ENCODE measurements around the gene AJUBA.
"Not testable (repeated sequence)": the region's sequence is repeated elsewhere in the genome, so short reads cannot be mapped to it uniquely, and the experiment has no call there.

AJUBA gene

DNA sequence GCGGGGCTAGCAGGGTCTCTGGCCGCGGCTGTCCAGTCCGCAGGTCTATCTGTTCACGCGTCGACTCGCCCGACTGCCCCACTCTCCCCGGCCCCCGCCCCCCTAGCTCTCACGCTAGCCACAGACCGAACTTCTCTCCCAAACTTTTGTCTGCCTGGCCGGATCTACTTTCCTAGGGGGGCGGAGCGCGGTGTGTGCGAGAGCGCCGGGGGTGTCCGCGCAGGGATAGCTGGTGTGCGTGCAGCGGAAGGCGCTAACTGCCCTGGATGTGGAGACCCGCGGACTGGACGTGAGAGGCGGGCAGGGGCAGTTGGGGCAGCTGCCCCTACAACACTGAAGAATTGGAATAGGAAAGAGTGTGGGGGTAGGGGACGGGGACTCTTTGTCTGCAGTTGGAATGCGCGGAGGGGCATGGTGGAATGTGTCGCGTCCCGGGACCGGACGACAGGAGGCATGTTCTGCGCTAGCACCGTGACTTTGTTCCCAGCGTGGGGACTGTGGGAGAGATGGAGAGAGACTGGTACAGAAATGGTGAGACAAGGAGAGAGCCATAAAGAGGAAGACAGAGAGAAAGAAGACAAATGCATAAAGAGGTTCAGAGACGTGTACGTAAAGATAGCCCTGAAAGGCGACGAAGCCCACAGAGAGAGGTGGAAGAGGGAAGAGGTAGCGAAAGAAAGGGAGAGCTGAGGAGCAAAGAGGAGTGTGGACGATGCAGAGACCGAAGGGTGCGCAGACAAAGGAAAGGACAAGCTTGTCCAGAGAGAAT lies at the start of gene AJUBA:
Gene AJUBA, minus strand, starts transcription at position 75 of the 769 bp plus-strand sequence. CDS start 285 bp downstream, outside the sequence.
- peak; percentile 46 for DNase-seq (ENCODE audit: low read depth)

DNA sequence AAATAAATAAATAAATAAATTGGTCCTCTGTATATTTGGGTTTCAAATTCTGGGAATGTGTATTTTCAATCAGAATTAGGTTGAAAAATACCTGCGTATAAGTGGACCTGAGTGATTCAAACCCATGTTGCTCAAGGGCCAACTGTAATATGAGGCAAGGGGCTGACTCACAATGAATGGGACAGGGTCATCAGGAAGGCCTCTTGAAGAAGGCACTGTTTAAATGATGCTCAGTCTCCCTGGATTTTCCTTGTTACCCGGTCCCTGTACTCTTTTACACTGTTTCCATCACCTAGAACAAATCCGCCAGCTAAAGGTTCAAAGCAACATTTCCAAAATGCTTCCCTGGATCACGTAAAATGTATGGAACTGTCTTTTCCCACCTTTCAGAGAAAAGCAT lies 48.6 kb upstream of the AJUBA start:
- no peak for DNase-seq (ENCODE audit: low read depth)

DNA sequence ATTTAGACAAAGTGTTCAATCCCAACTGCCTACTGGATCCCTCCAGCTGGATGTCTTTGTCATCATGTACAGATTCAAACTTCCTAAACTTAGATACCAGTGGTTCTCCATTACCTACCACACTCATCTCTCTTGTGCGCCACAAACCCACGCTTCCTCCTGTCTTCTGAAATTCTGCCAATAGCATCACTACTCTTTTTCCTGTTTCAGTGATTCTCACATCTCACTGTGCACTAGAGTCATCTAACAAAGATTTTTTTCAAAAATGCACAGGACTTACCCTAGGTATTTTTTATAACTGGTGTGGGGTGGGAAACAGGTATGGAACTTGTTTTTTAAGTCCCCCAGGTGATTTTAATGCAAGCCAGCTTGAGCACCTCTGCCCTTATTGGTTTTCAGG lies 46.4 kb upstream of the AJUBA start:
- no peak for DNase-seq (ENCODE audit: low read depth)

- no peak for DNase-seq (ENCODE audit: low read depth)
Observed at GRCh38 chr14:23025151-23025814, 42.9 kb upstream of the AJUBA start.

GRCh38 chr14:23024612-23025075 lies 42.3 kb upstream of the AJUBA start:
- no peak for DNase-seq (ENCODE audit: low read depth)

DNA sequence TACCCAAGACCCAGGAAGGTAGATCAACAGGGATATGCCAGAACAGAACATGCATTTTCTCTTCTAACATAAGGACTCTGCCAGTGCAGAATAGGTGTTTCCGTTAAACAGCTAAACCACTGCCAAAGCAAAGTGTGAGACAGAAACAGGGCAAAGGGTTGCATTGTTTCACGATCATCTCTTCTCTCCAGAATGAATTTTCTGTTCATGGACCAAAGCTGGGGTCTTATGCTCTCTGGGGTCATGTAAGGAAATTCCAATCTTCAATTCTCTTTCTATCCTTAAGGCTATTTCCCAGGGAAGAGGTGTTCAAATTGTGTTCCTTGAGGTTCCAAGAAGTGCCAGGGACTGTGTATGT lies 41.4 kb upstream of the AJUBA start:
- no peak for DNase-seq (ENCODE audit: low read depth)

- DNase-seq (ENCODE audit: low read depth) = no peak
Observed at GRCh38 chr14:23023022-23023794, 40.9 kb upstream of the AJUBA start.

DNA sequence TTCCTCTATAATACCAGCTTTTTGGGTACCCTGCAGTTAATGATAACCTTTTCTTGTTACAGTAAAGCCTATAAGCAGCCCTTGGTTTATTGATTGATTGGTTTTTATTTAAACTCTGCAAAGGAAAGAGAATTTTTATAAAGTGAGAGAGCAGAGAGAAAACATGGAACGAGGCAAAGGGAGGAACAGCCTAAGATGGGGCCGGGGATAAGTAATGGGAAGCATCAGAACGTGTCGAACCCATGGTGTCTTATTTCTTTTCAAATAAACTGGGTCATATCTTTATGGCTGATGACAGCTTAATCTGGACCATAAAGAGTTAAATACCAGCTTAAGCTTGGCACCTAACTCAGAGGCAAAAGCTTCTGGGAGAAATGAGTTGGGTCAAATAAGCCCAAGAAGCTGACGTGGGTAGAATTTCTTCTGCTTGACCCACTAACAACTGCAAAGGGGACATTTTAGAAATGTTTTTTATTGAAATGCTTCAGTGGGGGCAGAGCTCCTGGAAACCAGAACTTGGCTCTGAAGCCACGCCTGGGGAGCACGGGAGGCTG lies 39.6 kb upstream of the AJUBA start:
- no peak for DNase-seq (ENCODE audit: low read depth)

GRCh38 chr14:23021434-23021833 lies 39.1 kb upstream of the AJUBA start:
- DNase-seq (ENCODE audit: low read depth) = no peak

DNA sequence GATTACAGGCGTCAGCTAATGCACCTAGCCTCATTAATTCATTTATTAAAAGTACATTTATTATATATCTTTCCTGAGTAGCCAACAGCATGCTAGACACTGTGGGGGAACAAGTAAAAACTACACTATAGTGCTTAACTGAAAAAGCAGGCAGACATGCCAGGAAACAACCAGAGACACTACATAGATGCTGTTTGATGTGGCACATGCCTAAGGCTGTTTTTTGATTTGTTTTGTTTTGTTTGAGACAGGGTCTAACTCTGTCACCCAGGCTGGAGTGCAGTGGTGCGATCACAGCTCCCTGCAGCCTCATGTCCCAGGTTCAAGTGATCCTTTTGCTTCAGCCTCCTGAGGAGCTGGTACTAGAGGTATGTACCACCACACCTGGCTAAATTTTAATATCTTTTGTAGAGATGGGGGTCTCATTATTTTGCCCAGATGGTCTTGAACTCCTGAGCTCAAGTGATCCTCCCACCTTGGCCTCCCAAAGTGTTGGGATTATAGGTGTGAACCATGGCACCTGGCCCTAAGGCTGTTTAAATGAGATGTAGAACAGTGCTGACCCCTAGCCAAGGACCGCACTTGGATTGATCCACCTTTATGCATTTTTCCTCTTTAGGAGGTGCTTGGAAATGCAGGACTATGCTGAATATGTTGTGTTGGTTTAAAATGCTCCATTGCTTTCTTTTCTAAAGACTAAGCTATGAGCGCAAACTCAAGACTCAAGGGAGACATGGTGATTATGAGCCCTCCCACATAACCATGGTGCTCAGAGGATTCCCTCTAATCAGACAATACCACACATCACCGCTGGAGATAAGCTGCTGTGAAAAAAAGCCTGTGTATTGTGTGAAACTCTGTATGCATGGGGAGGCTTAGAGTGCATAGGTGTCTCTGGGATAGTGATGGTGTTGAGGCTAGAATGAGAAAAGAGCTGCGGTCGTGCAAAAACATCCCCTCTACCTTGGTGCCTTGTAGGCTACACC lies 38.1 kb upstream of the AJUBA start:
- DNase-seq (ENCODE audit: low read depth) = no peak

- DNase-seq (ENCODE audit: low read depth) = no peak
Observed at GRCh38 chr14:23018107-23018506, 35.8 kb upstream of the AJUBA start.

DNA sequence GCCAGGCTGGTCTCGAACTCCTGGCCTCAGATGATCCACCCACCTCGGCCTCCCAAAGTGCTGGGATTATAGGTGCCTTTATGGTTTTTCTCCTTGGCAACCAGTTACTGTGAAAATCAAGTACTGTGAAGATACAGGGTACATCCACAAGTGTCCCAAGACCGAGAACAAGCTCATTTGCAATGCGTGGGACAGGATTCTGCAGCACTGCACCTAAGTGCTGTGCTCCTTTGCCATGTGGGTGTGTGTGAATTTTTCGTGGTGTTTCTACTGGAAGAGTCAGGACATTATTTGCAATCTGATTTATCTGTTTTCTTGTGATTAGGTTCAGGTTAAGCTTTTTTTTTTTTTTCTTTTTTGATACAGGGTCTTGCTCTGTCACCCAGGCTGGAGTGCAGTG lies 34.7 kb upstream of the AJUBA start:
- DNase-seq (ENCODE audit: low read depth) = no peak

DNA sequence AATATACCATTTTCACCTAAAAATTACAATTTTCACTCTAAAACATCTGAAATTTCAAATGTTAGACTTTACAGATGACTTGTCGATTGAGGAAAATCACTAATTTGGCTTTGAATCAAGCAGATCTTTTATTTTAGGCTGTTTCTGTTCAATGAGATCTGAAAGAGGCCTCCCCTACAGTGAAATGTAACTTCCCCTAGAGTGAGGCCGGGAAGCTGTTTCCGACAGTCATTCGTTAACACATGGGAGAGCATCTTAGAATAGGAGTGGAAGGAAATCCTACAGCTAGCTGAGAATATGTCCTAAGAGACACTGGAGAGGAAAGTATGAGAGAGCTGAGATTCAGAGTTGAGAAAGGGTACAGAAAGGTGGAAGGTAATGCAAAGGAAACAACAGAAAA lies 33.3 kb upstream of the AJUBA start:
- DNase-seq (ENCODE audit: low read depth) = no peak

GRCh38 chr14:23013749-23014054 lies 31.4 kb upstream of the AJUBA start:
- DNase-seq (ENCODE audit: low read depth) = not testable (repeated sequence)

DNA sequence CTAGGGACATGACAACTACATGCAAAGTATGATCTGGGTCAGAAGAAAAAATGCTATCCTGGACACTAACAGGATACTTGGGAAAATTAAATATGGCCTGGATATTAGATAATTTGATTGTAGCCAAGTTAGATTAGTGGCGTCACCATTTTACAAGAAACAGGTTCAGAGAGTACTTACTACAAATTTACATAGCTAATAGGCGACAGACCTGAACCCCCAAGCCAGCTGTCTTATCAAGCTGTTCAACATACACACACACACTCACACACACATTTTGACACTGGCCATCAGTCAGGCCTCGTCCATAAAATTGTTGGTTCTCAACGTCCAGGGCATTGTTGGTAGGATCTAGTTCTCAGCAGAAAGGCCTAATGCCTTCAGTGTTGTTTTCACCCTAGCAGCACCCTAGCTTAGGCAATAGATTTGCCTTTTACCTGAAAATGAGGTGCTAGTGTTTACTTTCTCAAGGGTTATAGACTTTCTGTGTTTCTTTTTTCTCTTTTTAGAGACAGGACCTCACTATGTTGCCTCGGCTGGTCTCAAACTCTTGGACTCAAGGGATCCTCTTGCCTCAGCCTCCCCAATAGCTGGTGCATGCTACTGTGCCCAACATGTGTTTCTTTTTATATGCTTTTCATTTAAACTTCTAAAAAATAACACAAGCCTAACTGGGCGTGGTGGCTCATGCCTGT lies 30.9 kb upstream of the AJUBA start:
- DNase-seq (ENCODE audit: low read depth) = no peak

GRCh38 chr14:23009939-23010726 lies 27.8 kb upstream of the AJUBA start, which contains the start of gene C14orf93:
TSS of gene C14orf93 (minus strand) at chr14:23010143. CDS start at chr14:22999023, 11,120 bp downstream.
- peak; percentile 66 for DNase-seq (ENCODE audit: low read depth)

DNA sequence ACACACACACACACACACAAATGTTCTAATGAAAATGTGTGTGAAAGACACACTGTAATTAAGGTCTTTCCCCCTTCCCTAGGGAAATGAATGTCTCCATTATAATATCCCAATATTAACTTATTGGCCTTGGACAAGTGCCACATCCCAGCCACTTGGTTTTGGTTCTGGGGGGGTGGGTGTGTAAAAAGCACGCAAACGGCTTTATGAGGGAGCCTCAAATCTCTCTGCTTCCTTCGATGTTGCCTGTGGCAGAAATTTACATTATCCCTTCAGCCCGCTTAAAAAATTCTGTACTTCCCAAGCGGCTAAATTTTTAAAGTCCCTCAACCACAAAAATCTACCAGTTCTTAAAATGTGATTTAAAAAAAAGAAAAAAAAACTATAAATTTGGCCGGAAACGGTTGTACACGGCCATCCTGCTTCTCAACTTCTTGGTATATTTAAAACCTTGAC lies 27.2 kb upstream of the AJUBA start:
- no peak for DNase-seq (ENCODE audit: low read depth)

DNA sequence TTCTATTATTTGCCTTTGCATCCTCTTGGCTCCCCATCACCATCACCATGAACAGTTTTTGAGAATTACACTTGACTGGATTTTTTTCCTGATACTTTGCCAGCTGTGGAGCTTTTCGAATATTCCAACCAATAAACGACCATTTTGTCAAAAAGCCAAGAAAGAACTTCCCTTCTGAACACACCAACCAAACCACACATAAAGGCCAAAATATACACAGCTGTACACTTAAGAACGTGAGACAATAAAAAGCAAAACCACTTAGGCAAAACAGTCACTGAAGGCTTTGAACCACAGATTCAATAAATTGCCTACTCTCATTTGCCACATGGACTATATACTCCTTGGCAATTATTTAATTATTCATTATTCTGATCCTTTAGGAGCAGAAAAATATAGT lies 26.5 kb upstream of the AJUBA start:
- DNase-seq (ENCODE audit: low read depth) = no peak

DNA sequence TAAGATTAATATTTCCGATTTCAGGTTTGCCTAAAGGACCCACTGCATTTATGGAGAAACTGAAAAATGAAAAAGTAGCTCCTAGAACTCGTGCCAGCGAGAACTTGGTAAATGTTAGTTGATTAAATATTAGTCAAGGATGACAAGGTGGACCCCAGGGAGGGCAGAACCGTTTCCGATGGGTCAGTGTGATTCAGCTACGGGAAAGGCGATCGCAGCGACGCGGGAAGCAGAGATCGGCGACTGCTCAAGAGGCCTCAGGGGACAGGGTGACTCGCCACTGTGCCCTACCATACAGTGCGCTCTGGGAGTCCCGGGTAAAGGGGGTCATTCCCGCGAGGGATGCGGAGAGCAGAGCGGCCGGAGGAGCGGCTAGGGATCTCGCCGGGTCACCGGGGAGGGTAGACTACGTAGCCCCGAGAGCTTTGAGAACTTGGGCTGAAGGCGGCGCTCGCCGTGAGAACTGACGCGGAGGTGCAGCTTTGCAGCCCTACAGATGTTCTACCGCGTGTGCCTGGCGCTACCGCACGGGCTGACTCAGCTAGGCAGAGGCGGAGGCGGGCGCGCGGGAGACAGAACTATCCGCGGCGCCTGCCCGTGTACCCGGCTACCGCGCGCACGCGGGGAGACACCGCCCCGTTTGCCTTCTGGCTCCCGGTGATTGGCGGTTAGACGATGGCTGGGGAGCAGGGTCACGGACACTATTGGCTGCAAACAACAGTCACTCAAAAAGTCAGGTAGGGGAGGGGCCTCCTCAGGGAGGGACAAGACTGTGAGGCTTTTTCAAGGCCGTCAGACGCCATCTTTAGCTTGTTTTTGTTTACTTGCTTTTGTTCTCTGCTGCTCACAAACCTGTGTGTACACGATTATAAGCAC lies 24.4 kb upstream of the AJUBA start:
- DNase-seq (ENCODE audit: low read depth) = peak; percentile 94
